Dermis microvascular lymphatic vessel endothelial cell (primary cell): ENCODE measurements around the gene TMEM151A. TPM values are rescaled to one million over a fixed set of nuclear protein-coding genes. Genes with fewer than 3 reads are reported as not detected.
"Not testable (repeated sequence)": the region's sequence is repeated elsewhere in the genome, so short reads cannot be mapped to it uniquely, and the experiment has no call there.

ENCODE experiments used
- DNase-seq, 2 donors: peaks; one replicate each; pipeline versions ENCODE4 v3.0.0 to v3.0.0-alpha.2; 2010; ENCODE audit warnings: low read depth in 2 of 2
- total RNA-seq: library from RNA; depleted of rRNA; stranded (reverse); fragments of >200 nt; gene quantifications from 2 replicates; pipeline ENCODE4 v1.2.1, GENCODE V29; 2014

TMEM151A gene
- total RNA-seq, 1 donor from 2014 or later = not detected

DNA sequence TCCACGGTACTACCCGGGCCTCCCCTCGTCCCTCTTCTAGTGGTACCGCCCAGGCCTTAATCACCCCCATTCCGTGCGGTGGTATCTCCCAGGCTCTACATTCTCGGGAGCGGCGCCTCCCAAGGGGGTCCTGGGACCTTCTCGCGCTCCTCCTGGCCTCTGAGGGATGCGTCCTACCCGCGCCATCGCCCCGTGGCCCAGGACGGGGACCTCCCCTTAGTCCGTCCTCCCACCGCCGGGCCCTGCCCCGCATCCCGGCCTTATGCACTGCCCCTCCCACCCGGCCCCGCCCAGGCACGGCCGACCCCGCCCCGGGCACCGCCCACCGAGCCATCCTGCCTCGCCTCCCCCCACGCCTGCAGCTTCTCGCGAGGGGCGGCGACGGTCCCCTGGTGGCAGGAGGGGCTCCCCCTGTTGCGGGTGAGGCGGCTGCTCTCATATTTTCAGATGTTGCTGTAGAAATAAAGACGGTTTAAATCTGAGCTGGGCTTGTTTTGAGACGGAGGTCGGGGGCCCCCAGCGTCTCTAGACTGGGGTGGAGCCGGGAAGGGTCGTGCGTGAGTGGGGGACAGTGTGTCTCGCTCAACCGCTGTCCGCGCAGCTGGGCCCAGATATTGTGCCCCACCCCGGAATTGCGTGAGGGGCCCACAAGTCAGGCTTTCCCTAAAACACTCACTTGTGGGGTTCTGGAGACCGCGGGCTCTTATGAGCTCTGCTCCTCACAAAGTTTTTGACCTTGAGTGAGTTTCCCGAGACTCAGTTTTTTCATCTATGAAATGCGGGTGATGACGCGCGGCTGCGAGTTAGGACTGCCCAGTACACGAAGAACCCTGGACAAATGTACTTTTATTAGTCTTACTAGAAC, 24.1 kb upstream of the TMEM151A start:
- DNase-seq = peak; percentile 71 to 92

- DNase-seq = peak; percentile 98 to 99
These were observed 23.3 kb upstream of the TMEM151A start, which contains the start of gene RAB1B for GRCh38 chr11:66268244-66268951. Gene RAB1B (plus strand): TSS chr11:66268639. CDS start chr11:66268680, 41 bp downstream.

DNA sequence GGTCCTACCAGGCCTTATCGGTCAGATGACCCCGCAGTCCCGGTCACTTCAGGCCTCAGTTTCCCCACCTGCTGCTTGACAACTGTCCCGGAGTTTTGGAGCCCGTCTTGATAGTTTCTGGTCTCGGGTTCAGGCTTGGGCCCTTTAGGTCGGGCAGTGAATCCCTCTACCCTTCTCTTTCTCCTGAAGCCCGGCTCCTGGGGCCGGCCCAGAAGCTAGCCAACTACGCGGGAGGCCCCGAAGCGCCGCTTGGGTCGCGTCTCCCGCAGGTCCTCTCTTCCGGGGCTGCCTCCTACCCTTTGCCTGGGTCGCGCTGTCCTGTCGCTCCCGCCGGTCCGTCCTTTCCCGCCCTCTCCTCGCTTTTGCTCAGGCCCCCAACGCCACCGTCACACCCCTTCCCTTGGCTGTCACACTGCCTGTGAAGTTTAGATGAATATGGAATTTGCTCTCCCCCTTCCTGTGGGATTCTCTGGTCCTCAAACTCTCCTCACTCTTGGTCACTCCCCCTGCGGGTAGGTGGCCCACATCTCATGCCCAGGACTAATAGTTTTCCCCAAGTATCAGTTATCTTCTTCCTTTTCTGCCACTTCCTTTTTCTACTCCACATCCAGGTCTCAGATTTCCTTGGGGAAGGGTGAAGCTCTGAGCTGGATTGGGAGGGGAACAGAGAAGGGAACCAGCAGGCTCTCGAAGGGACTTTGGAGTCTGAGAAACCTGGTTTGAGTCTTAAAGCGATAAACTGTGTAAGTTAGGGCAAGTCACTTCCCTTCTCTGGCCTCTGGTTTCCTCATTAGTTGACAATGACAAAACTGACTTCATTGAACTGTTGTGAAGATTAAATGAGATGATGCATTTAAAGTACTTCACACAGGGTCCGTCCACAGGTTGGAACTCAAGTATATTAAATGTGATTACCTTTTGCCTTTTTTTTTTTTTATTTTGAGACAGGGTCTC, 22.5 kb upstream of the TMEM151A start:
- peak in 1 of 2 donors; percentile 22 for DNase-seq

- no peak for DNase-seq
These were observed 19.9 kb upstream of the TMEM151A start for GRCh38 chr11:66271816-66272215.

GRCh38 chr11:66272596-66272995, 19.1 kb upstream of the TMEM151A start:
- no peak for DNase-seq

GRCh38 chr11:66274219-66274618, 17.5 kb upstream of the TMEM151A start:
- no peak for DNase-seq

GRCh38 chr11:66275396-66275795, 16.3 kb upstream of the TMEM151A start:
- no peak for DNase-seq

DNA sequence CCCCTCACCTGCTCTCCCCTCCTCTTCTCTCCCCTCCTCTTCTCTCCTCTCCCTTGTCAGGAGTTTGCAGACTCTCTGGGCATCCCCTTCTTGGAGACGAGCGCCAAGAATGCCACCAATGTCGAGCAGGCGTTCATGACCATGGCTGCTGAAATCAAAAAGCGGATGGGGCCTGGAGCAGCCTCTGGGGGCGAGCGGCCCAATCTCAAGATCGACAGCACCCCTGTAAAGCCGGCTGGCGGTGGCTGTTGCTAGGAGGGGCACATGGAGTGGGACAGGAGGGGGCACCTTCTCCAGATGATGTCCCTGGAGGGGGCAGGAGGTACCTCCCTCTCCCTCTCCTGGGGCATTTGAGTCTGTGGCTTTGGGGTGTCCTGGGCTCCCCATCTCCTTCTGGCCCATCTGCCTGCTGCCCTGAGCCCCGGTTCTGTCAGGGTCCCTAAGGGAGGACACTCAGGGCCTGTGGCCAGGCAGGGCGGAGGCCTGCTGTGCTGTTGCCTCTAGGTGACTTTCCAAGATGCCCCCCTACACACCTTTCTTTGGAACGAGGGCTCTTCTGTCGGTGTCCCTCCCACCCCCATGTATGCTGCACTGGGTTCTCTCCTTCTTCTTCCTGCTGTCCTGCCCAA, 15.6 kb upstream of the TMEM151A start:
- DNase-seq = no peak

DNA sequence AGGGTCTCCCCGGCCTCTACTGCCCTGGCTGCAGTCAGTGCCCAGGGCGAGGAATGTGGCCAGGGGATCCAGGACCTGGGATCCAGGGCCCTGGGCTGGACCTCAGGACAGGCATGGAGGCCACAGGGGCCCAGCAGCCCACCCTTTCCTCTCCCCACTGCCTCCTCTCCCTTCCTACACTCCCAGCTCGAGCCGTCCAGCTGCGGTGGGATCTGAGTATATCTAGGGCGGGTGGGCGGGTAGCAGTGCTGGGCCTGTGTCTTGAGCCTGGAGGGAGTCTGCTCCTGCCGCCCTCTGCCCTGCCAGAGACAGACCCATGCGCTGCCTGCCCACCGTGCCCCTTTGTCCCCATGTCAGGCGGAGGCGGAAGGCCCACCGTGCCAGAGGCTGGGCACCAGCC, 15.1 kb upstream of the TMEM151A start:
- not testable (repeated sequence) for DNase-seq

DNA sequence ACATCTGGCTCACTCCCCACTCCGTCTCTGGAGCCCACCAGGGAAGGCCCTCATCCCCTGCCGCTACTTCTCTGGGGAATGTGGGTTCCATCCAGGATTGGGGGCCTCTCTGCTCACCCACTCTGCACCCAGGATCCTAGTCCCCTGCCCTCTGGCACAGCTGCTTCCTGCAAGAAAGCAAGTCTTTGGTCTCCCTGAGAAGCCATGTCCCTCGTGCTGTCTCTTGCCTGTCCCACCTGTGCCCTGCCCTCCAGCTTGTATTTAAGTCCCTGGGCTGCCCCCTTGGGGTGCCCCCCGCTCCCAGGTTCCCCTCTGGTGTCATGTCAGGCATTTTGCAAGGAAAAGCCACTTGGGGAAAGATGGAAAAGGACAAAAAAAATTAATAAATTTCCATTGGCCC, 14.6 kb upstream of the TMEM151A start:
- not testable (repeated sequence) for DNase-seq

DNA sequence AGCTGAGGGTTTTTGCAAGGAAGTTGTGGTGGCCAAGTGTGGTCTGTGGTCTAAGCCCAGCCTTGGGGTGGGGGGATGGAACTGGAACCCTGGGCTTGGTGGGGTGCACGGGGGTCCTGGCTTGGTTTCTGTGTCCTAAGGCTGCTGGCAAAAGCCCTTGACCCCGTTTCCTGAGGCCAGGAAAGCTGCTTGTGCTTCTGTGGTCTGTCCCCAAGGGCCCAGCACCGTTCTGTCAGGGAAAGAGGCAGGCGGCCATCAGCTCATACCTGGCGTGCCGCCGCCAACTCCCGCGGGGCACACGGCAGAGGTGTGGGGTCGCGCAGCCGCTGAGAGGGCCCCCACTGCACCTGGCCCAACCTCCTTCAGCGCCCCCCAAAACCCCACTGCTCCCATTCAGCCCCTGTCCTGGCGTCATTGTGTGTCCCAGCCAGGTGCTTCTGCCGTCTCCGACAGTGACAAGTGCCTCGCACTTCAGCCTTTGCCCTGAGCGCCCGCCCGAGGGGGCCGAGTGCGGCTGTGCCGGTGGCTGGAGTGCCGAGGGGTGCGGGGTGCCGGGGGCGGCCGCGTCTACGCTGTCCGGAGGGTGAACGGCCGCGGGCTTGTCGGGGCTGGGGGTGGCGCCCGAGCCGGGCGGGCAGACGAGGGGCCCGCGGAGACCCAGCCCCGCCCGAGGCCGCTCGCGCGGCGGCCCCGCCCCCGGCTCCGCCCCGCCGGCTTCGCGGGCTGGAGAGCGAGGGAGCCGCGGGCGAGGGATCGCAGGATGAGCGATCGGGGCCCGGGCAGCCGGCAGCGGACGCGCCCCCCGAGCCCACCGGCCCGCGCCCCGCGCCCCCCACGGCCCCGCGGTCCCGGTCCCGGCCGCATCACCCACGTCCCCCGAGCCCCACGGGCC, 14.0 kb upstream of the TMEM151A start, which contains the start of gene CNIH2:
Gene CNIH2, plus strand, starts transcription at position 705 of the 892 bp plus-strand sequence. CDS start 282 bp downstream, outside the sequence.
- DNase-seq = peak in 1 of 2 donors; percentile 18

GRCh38 chr11:66278363-66279091, 13.2 kb upstream of the TMEM151A start:
- no peak for DNase-seq

- DNase-seq = no peak
These were observed 12.5 kb upstream of the TMEM151A start for GRCh38 chr11:66279092-66279734.

GRCh38 chr11:66280428-66280827, 11.3 kb upstream of the TMEM151A start:
- DNase-seq = no peak

DNA sequence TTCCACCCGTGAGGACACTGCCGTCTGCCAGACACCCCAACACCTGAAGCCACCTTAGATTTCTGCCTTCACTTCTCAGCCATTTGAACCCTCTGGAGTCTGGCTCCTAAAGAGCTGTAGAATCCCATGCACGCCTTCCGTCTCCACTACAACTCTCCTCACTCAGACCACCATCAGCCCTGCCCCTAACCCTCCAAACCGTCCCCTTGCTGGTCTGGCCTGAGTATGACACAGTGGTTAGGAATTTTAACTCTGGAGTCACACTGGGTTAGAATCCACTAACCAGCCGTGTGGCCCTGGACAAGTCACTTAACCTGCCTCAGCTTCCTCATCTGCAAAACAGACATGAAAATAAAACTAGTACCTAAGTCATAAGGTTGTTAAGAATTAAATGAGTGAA, 10.7 kb upstream of the TMEM151A start:
- DNase-seq = no peak

DNA sequence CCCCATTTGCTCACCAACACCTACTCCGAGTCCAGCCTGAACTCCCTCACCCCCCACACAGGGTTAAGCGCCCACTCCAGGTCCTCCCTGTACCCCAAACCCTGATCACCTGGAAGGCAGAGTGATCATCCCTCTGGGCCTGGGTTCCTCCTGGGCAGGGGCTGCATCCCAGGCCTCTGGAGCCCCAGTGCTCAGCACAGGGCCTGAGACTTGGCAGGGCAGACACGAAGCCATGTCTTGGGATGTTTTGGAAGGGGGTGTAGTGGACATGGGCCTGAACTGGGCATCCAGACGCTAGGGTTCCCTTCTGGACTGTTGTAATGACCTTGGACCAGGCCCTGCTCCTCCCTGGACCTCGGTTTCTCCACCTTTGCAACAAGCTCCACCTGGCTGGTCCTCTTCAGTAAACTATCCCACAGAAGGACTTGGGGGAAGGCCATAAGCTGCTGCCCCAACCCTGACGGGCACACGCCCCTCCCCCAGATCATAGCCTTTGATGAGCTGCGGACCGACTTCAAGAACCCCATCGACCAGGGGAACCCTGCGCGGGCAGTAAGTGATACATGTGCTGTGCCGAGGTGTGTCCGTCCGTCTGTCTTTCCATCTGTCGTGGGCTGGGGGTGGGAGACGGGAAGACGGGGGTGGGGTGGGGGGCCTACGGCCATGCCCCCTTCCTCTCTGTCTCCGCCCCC, 9.8 kb upstream of the TMEM151A start:
- no peak for DNase-seq

GRCh38 chr11:66282468-66283455, 8.9 kb upstream of the TMEM151A start:
- DNase-seq = peak; percentile 91 to 96
